RPMI7951 (cell line): ENCODE results near the gene GSAP. TPM values are rescaled to one million over a fixed set of nuclear protein-coding genes. Genes with fewer than 3 reads are reported as not detected.
"Not testable (repeated sequence)": the region's sequence is repeated elsewhere in the genome, so short reads cannot be mapped to it uniquely, and the experiment has no call there.

Source experiments
- DNase-seq: peaks from one replicate; pipeline ENCODE4 v3.0.0-alpha.2; 2012; ENCODE audit warnings: low read depth
- total RNA-seq: library from RNA; depleted of rRNA; stranded (reverse); fragments of >200 nt; shearing (Covaris generic); gene quantifications from 2 replicates; pipeline ENCODE4 v1.2.3, GENCODE V29; 2014

Gene GSAP
- total RNA-seq, 1 experiment from 2014 or later, result 7.4 TPM

DNA sequence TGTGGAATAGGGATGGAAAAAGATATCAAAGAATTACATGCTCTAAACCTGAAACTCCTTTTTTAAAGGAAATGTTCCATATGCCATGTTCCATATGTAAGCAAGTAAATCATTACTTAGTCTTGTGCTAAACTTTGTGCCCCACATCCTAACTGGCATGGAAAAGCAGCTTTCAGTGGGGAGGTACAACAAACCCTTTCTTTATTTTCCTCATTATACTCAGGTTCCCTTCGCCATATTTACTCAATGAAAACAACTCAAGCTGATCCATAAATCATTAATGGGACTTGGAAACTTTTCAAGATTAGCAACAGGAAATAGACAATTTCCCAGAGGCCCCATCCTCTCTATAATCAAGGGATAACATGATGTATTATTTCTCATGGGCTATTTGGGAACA is 56.0 kb downstream of the GSAP start:
- DNase-seq, result no peak

DNA sequence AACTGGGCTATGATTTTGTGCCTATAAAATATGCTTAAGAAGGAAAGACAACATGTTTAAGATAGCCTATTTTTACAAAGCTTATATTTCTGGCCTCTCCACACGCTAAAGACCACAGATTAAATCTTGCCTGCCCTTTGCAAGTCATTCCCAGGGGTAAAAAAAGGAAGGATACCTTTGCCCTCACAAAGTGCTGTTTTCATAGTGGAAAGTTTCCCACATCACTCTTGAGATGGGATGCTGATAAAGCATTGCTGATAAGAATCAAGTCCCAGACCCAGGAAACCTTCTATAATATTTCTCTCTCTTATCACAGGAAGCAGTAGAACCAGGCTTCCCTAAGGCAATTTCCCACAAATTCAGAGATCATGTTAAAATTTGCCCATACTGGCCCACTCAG is 56.5 kb downstream of the GSAP start:
- DNase-seq, result no peak

DNA sequence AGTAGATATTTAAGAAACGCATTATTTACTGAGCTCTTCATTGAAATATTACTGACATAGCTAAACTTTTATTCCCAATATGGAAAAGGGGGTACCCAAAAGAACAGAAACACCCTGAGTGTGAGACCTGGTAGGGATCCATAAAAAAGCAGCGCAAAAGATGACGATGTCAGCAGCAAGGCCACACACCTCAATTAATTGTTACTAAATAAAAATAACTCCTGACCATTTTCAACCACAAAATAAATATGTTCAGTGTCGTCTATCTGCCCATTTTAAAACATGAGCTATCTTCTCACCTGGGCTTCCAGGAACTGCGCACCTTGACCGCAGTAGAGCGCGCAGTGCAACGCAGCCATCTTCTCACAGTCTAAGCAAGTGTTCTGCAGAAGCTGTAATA is 61.2 kb downstream of the GSAP start:
- no peak for DNase-seq

DNA sequence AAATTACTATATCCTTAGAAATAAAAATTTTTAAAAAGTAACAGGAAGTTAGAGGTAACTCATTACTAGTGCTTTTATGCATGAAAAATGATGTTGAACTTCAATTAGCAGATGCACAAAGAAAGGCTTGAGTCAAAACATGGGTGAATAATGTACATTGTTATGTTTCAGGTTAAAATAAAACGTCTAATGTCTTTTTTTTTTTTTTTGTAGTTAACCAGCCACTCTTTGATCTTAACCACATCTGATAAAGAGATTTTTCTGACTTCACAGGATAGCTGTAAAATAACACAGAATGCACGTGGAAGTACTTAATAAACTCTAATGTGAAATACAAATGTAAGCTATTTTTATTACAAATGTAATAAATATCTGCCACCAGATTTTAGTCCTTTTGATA is 61.7 kb downstream of the GSAP start:
- DNase-seq, result no peak

DNA sequence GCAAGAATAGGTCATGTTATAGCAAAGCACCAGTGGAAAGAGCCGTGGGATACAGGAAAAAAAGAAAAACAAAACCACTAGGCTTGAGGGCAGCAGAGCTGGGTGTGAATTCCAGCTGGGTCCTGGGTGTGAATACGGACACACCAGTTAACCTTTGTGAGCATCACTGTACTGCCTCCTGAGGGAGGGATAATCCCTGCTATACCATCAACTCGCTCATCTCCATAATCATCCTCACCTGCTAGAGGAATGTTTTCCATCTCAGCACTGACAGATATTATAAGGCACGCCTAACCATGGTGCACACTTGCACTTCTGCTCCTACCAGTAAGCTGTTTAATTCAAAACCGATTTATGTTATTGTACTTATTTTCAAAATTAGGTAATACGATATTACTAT is 62.2 kb downstream of the GSAP start:
- DNase-seq, result no peak

DNA sequence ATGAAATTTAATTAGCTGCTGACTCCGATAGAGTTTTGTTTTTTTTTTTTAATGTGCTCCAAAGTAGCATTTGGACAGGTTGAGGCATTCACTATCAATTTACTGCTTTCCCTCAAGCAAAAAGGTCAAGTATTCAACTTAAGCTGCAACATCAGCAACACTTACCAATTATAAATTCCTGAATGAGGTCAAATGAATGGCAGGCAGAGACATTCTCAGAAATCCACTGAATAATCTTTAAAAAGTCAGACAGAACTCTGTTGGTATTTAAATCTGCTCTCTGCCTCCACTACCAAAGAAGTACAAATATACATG is 62.8 kb downstream of the GSAP start:
- no peak for DNase-seq

DNA sequence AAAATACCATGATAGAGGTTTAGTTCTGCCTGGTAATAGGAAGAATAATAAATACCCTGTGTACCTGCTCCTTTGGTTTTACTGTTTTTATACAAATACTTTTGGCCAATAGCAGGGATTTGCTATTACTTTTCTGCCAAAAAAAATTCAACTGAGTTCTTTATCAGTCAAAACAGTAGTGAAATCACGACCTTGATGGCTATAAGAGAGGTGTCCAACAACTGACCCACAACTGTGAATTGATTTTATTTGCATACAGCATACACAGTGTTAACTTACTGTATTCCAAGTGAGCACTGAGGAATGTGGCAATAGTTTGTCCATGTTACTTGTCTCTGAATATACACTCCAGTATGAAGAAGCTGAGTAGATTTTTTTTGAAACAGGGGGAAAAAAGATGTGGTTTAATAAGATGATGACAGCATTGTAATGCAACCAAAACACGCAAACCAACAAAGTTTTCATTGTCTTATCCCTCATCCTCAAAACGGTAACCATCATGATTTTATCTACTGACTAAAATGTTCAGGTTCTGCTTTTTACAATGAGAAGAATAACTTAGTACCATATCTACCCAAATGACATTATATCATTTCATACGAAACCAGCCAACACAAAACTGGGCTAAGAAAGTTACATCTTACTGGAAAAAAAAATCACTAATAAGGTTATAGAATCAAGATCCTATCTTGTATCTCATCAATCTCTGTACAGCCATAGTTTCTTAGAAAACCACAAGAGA is 63.3 kb downstream of the GSAP start:
- DNase-seq, result no peak

DNA sequence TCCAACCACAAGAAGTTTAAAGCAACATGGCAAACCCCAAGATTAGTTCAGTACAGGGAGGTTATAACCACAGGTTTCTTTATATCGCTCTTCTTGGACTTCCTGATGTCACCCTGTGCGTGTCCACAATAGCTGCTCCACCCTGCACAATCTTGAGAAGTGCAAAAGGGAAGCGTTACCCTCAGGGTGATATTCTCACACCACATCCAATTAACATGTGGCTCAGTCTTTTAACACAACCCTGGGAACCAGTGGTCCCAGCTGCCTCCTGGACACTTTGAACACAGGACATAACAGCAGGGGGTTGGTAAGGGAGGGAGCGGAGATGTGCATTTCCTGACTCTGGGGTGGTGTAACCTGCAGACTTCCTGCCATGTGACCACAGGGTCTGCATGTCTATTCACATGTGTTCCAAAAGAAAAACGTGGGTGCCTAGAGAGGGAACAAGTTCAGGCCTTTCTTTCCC is 64.6 kb downstream of the GSAP start:
- DNase-seq, result no peak

DNA sequence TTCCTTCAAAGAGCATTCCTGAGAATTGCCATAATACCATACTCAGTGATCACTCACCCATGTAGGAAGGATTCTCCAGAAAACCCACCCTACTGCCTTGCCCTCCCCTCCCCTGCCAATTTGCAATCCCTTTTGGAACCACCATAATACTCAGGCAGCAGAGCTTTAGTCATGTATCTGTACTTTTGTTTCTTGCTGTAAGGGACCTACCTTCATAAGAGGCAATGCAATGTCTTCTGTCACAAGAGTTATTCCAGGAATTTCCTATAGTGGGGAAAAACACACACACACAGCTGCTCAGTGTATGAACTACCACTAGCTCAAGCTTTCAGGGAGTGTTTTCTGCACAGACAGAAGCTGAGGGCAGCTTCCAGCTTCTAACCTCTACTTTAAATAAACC is 67.0 kb downstream of the GSAP start:
- no peak for DNase-seq

DNA sequence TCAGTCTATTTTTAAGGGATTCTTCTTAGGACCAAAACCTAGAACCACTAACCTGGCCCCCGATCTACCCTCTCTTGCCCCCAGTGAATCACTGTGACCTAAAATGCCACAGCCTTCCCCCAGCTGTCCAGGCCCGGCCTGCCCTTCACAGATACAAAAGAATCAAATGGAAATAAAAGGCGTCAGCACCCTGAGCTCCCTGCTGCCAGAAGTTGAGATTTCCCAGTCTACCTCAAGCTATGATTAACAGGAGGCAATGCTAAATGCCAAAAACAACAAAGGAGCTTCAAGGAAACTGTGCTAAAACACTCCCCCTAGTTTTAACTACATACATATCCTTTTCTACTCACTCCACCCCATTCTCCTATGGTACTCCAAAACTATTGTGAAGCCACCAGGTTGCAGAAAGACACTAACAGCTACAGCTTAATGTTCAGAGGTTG is 67.8 kb downstream of the GSAP start:
- peak; percentile 72 for DNase-seq

DNA sequence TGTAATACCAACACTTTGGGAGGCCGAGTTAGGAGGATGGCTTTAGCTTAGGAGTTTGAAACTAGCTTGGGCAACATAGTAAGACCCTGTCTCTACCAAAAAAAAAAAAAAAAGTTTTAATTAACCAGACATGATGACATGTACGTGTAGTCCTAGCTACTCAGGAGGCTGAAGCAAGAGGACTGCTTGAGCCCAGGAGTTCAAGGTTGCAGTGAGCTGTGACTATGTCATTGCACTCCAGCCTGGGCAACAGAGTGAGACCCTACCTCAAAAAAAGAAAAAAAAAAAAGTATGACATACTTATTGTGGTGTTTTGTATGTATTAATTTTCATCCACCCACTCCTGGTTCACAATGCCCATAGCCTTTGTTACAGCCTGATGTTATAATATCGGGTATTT is 69.7 kb downstream of the GSAP start:
- DNase-seq, result no peak

DNA sequence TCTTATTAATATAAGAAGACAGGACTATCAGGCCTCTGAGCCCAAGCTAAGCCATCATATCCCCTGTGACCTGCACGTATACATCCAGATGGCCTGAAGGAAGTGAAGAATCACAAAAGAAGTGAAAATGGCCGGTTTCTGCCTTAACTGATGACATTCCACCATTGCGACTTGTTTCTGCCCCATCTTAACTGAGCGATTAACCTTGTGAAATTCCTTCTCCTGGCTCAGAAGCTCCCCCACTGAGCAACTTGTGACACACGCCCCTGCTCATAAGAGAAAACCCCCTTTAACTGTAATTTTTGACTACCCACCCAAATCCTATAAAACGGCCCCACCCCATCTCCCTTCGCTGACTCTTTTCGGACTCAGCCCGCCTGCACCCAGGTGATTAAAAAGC is 70.7 kb downstream of the GSAP start:
- not testable (repeated sequence) for DNase-seq

DNA sequence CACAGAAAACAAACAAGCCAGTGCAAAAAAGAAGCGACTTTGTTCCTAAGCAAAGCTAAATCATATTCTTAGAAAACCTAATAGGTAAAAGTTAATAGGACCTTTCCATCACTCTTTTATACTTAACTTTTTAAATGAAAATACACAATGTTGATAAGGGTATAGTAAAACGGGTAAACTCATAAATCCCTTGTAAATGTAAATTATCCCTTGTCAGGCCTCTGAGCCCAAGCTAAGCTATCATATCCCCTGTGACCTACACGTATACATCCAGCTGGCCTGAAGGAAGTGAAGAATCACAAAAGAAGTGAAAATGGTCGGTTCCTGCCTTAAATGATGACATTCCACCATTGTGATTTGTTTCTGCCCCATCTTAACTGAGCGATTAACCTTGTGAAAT is 76.4 kb downstream of the GSAP start:
- DNase-seq, result no peak

DNA sequence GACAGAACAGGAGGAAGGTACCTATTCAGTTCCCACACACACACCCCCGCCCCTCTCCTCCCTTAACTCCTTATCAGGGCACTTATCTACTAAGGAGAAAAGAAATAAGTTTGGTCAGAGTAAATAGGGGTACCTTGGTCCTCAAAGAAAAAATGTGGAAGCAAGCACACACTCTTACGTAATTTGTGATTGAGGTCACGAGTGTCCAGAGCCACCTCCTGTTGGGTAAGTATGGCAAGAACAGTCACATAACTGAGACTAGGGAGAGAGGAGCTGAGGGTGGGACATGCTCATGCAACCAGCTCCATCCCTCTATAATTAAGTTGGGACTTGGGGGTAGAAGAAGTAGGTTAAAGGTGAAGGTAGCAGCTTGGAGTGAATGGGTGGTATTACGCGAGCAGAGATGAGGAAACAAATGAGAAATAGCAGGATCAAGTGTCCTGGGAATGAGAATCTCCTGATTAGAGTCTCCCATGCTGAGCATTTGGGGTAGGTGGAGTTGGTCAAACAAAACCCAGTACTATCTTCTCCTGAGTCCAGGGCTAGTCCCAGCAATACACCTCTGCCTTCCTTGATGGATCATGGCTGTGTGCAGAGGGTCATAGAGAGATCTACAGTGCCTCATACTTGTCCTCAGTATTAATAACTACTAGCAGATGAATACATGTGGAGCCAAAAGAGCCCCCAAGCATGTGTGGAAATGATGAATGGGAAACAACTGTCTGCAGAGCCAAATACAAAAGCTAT is 77.1 kb downstream of the GSAP start:
- no peak for DNase-seq

DNA sequence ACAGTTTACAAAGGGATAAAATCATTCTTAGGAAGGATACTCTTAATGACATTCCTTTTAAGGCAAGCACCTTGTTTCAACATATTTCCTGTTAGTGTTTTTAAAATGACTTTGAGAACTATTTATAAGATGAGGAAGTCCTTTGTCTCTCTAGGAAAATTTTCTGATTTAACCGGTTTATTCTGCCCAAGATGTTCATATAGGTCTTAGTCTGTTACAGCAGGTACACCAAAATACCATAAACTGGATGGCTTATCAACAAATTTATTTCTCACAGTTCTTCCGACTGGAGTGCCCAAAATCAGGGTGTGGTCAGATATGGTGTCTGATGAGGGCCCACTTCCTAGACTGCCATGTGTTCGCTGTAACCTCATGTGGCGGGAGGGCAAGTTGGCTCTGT is 77.9 kb downstream of the GSAP start:
- no peak for DNase-seq

DNA sequence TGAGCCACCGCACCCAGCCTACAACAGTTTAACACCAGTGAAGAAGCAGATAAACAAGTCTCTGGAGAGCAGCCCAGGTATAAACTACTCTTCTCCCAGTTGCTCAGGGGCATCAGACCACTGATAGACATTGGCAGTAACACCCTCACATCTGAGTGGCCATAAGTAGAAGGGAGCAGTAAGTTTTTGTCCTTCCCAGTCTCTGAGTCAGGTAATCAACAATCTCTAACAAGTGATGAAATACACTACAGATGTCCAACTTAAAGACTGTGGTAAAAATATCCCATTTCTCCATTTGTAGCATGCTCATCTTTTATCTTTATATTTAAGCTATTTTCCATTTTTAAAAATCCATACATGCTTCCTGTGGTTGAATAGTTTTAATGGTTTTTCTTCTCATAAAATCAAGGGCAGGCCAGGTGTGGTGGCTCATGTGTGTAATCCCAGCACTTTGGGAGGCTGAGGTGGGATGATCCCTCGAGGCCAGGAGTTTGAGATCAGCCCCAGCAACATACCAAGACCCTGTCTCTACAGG is 78.6 kb downstream of the GSAP start:
- DNase-seq, result no peak

DNA sequence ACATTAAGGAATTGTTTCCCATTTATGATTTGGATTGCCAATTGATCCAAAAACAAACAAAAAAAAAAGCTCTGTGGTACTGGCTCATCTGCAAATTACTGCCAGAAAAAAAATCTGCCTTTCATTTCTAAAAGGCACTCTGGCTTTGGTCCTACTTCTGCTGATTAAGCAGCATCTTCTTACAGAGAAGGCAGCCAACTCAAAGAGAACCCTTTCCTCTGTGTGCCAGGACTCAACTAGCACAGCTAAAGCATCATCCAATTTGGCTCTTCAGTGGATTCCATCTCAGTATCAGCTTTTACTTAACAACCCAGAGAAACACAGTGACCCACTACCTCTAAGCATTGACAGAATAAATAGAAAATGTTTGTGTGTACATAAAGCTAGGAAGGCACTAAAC is 80.6 kb downstream of the GSAP start:
- no peak for DNase-seq

DNA sequence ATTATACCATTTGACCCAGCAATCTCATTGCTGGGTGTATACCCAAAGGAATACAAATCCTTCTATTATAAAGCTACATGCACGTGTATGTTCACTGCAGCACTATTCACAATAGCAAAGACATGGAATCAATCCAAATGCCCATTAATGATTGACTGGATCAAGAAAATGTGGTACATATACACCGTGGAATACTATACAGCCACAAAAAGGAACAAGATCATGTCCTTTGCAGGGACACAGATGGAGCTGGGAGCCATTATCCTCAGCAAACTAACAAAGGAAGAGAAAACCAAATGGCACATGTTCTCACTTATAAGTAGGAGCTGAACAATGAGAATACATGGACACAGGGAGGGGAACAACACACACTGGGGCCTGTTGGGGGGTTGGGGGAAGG is 82.1 kb downstream of the GSAP start:
- not testable (repeated sequence) for DNase-seq

DNA sequence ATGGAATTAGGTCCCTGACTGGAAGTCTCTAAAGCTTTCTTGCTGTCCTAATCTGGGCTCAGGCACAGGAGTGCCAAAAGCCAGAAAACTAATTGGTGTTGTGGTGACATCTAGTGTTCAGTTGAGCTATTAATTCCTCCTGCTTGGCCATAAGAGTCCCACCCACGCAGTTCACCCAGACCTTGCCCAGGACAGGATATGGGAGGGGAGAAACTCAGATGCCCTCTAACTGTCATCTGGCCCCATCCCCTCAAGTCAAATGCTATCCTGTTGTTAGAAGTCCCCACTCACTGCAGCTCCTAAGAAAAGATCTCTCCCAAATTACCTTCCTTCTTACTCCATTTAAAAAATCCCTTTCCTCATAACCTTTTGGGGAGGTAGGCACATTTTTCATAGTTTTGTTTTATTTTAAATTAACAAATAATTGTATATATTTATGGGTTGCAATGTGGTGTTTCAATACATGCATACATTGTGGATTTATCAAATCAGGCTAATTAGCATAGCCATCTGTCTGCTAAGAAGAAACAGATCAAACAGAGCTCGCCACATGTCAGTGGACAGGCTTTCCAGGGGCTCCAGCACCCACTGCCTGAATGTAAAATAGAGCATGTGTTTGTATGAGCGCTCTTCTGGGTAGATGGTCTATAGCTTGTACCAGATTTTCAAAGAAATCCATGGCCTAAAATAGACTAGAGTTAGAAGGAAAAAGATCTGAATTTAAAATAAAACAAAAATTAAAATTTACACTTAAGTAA is 84.0 kb downstream of the GSAP start:
- peak; percentile 90 for DNase-seq

DNA sequence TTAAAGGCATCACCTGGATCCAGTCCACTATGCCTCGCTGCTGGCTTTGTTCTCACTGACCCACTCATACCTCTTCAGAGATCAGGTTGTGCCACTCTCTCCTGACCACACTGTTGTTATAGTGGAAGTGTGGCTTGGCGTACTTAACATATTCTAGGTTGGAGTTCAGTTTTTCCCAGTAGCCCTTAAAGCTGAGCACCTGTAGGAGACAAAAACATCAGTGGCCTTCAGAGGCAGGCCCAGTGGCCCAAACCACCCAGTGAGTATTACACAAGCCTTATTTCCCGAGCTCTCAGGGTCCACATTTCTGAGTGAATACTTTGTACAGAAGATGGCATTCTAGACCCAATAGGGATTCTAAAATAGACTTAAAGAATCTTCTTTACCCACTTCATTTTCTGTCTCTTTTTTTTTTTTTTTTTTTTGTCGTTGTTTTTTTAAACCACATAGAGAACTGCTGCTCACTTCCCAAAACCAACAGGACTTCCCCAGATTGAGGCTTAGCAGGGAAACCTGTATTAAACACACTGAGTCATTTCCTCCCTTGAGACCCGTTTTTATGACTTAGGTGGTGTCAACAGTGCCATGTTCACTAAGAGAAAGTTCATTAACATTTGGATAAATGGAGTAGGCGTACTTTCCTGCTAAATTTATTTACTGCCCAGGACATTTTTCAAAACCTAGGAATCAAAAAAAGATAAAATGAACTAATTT is 85.8 kb downstream of the GSAP start:
- DNase-seq, result peak; percentile 77

DNA sequence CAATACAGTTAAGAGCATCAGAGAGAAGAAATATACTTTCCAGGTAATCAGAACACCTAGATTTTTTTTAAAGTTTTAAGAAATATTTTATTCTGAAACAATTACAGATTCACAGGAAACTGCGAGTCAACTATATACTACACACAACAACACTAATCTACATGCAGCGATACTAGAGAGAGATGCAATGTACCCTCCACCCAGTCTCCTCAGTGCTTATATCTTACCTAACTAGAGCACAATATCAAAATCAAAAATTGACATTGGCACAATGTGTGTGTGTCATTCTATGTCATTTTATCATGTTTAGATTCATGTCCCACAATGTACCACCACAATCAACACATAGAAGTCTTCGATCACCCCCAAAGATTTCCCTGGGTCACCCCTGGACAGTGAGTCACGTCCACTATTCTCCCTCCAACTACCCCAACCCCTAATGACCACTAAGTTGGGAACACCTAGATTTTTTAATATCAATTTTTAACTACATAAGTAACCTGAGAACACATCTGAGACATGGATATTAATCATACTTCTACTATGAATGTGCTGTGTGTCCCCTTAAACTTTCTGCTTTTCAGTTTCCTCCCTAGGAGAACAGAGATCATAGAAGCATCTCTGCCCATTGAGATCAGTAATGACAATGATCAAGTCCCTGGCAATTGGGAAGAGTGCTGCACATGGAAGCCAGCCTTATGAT is 86.5 kb downstream of the GSAP start:
- DNase-seq, result no peak
